SK-N-SH (cell line): ENCODE measurements around the gene SRF. TPM values are rescaled to one million over a fixed set of nuclear protein-coding genes. Genes with fewer than 3 reads are reported as not detected.

Source experiments
- CTCF ChIA-PET: fragments of 300-600, 350-600 bp; formaldehyde crosslinking; extraction: SDS; loops from one replicate; lab custom pipeline; 2021; lab: Yijun Ruan, JAX
- POLR2A ChIA-PET: fragments of 350-600 bp; sonication (Branson Sonifier 250); formaldehyde crosslinking; extraction: SDS; loops from one replicate; lab custom pipeline; 2020; ENCODE audit warnings: antibody characterized with exemption, inconsistent platforms; lab: Yijun Ruan, JAX
- DNase-seq: peaks from one replicate; pipeline ENCODE4 v3.0.0; 2012
- H2AFZ ChIP-seq: fragments of 200-600 bp; sonication (generic); 2 replicates; pipeline ENCODE4 v1.8.1; 2016; ENCODE audit warnings: antibody characterized with exemption, mild to moderate bottlenecking, low read depth
- H3F3A ChIP-seq: fragments of 200-600 bp; sonication (generic); replicated peaks from 2 replicates; pipeline ENCODE3; 2016; ENCODE audit warnings: antibody characterized with exemption, mild to moderate bottlenecking; ENCODE audit not compliant: insufficient read depth
- H3K27ac ChIP-seq, 2 experiments: fragments of 200-500 bp in 1 of 2; fragments of 200-600 bp in 1 of 2; sonication (Bioruptor generic) in 1 of 2; sonication (generic), shearing (Covaris generic) in 1 of 2; 2 replicates each; pipeline versions ENCODE4 v1.5.1 to v1.6.1; 2014 to 2016; ENCODE audit warnings: low read depth in 2 of 2, inconsistent platforms in 1 of 2, low read length in 1 of 2, mild to moderate bottlenecking in 1 of 2, mixed read lengths in 1 of 2
- H3K27me3 ChIP-seq: fragments of 200-600 bp; sonication (generic), shearing (Covaris generic); 2 replicates; pipeline ENCODE4 v1.6.1; 2016; ENCODE audit warnings: mixed run types; ENCODE audit not compliant: insufficient read depth
- H3K36me3 ChIP-seq, 2 experiments: fragments of 200-500 bp in 1 of 2; fragments of 200-600 bp in 1 of 2; sonication (Bioruptor generic) in 1 of 2; sonication (generic) in 1 of 2; replicated peaks in 1 of 2; 2 replicates each; pipeline versions ENCODE3 to v1.5.1; 2014 to 2016; ENCODE audit warnings: low read length in 1 of 2, mild to moderate bottlenecking in 1 of 2; ENCODE audit not compliant: insufficient read depth in 2 of 2, control insufficient read depth in 1 of 2
- H3K4me1 ChIP-seq, 2 experiments: fragments of 200-500 bp in 1 of 2; fragments of 200-600 bp in 1 of 2; sonication (Bioruptor generic) in 1 of 2; sonication (generic), shearing (Covaris generic) in 1 of 2; 2 replicates each; pipeline versions ENCODE4 v1.5.1 to v1.6.1; 2014 to 2016; ENCODE audit warnings: low read depth in 1 of 2, low read length in 1 of 2, mixed run types in 1 of 2; ENCODE audit not compliant: insufficient read depth in 2 of 2, control insufficient read depth in 1 of 2
- H3K4me2 ChIP-seq: fragments of 200-600 bp; sonication (generic), shearing (Covaris generic); 2 replicates; pipeline ENCODE4 v1.6.1; 2017; ENCODE audit warnings: mixed run types
- H3K4me3 ChIP-seq, 2 experiments: fragments of 200-500 bp in 1 of 2; fragments of 200-600 bp in 1 of 2; sonication (Bioruptor generic) in 1 of 2; sonication (generic), shearing (Covaris generic) in 1 of 2; 2 replicates each; pipeline versions ENCODE4 v1.5.1 to v1.8.1; 2014 to 2016; ENCODE audit warnings: low read depth in 2 of 2, inconsistent platforms in 1 of 2, low read length in 1 of 2, mild to moderate bottlenecking in 1 of 2, mixed read lengths in 1 of 2, moderate library complexity in 1 of 2
- H3K79me2 ChIP-seq: fragments of 200-600 bp; sonication (generic); 2 replicates; pipeline ENCODE4 v1.8.1; 2017; ENCODE audit warnings: mild to moderate bottlenecking; ENCODE audit not compliant: insufficient read depth
- H3K9ac ChIP-seq: fragments of 200-600 bp; sonication (generic); 2 replicates; pipeline ENCODE4 v1.6.1; 2017; ENCODE audit warnings: mixed run types
- H3K9me2 ChIP-seq: fragments of 200-600 bp; sonication (generic); 2 replicates; pipeline ENCODE4 v1.6.1; 2017; ENCODE audit warnings: mixed run types
- H3K9me3 ChIP-seq: fragments of 200-600 bp; sonication (generic); 2 replicates; pipeline ENCODE4 v1.6.1; 2017; ENCODE audit warnings: mixed run types, mild to moderate bottlenecking, moderate library complexity
- H4K20me1 ChIP-seq: fragments of 200-600 bp; sonication (generic); 2 replicates; pipeline ENCODE4 v1.6.1; 2017; ENCODE audit warnings: mild to moderate bottlenecking, mixed run types; ENCODE audit not compliant: insufficient read depth
- EP300 ChIP-seq, 2 experiments: IDR thresholded peaks; 2 replicates each; pipeline versions ENCODE4 v1.4.0 to v1.6.1; 2012; ENCODE audit warnings: borderline replicate concordance in 1 of 2, low read depth in 1 of 2, low read length in 1 of 2
- FOSL2 ChIP-seq: IDR thresholded peaks from 2 replicates; pipeline ENCODE4 v1.4.0; 2012; ENCODE audit warnings: low read depth, mild to moderate bottlenecking, moderate library complexity, borderline replicate concordance
- NRF1 ChIP-seq: IDR thresholded peaks from 2 replicates; pipeline ENCODE4 v1.6.1; 2012; ENCODE audit warnings: low read depth, mild to moderate bottlenecking, low read length
- SMC3 ChIP-seq: IDR thresholded peaks from 2 replicates; pipeline ENCODE4 v1.6.1; 2012; ENCODE audit warnings: low read depth, low read length, improper control_type of control experiment
- TAF1 ChIP-seq: IDR thresholded peaks from 2 replicates; pipeline ENCODE4 v1.6.1; 2012; ENCODE audit warnings: low read depth, mild to moderate bottlenecking, low read length, moderate library complexity, borderline replicate concordance
- WGBS: methylation state at CpG from one replicate; pipeline ENCODE4 v1.1.6; 2017; ENCODE audit warnings: low lambda C conversion rate; 5-methylcytosine and 5-hydroxymethylcytosine counted together
- polyA plus RNA-seq, 3 experiments: library from polyadenylated mRNA; depleted of rRNA; stranded (reverse); fragments of >200 nt; gene quantifications; 2 replicates each; pipeline ENCODE4 v1.2.3, GENCODE V29; 2012
- TF ChIP-seq, protein P1 (sequence below): IDR thresholded peaks from 2 replicates; pipeline ENCODE4 v1.6.1; 2012; ENCODE audit warnings: mild to moderate bottlenecking, low read depth, low read length, moderate library complexity
- TF ChIP-seq, protein P2 (sequence below): IDR thresholded peaks from 2 replicates; pipeline ENCODE4; 2012
- TF ChIP-seq, protein P3 (sequence below): fragments of 200-600 bp; sonication (generic); IDR thresholded peaks from 2 replicates; pipeline ENCODE4 v1.6.1; 2017; ENCODE audit warnings: antibody characterized with exemption, mild to moderate bottlenecking, moderate library complexity

The SRF gene
- polyA plus RNA-seq, 1 of the 3 experiments (the other 2 are of a cell fraction) = 31.7 TPM

DNA sequence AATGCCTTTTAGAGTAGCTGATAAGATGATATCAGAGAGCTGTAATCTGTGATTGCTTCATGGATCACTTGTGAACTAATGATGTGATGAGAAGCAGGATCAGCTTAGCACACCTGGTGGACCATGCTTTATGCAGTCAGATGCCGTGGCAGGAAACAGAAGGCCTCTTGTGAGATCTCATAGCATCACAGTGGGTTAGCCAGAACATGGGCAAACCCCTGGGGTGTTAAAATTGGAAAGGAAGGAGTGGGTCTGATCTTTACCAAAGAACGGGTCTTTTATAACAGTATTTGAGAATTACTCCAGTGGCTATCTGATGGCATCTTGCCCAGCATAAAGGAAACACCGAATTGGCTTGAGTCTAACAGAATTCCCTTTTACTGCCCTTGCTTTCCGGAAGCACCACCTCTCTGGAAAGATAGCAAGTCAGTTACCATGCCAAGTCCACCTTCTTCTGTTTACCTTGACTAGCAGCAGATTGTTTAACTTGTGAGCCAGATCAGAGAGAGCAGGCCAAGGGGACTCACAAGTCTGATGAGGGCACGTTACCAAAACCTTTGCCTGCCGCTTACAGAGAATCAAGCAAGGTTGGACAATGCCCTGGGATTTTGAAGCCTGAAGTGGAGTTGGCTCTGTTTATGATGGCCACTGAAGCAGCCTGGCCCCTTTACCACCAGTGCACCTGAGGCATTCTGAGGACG, 20.9 kb upstream of the SRF start:
- no peaks in the 10 kb centered on the region for H3K9me3 ChIP-seq
- DNase-seq = no peak
- H3K36me3 ChIP-seq = peaks cover 11 to 16% of the 10 kb centered on the region in 2 experiments
- peaks cover 6% of the 10 kb centered on the region for H3F3A ChIP-seq
- CTCF ChIA-PET = interaction anchor here (0.9 to 1.7 kb wide), 3 partner anchors 20 to 249 kb away, joined by 3 to 7 read pairs (median 4); no protein-coding TSS in a partner anchor
- no peak for TF ChIP-seq TAF1
- no peak for TF ChIP-seq EP300 (IDR thresholded peaks at IDR 0.05; ENCODE audit: borderline replicate concordance in 1 of 2, low read depth in 1 of 2, low read length in 1 of 2)
- TF ChIP-seq, protein P1, sequence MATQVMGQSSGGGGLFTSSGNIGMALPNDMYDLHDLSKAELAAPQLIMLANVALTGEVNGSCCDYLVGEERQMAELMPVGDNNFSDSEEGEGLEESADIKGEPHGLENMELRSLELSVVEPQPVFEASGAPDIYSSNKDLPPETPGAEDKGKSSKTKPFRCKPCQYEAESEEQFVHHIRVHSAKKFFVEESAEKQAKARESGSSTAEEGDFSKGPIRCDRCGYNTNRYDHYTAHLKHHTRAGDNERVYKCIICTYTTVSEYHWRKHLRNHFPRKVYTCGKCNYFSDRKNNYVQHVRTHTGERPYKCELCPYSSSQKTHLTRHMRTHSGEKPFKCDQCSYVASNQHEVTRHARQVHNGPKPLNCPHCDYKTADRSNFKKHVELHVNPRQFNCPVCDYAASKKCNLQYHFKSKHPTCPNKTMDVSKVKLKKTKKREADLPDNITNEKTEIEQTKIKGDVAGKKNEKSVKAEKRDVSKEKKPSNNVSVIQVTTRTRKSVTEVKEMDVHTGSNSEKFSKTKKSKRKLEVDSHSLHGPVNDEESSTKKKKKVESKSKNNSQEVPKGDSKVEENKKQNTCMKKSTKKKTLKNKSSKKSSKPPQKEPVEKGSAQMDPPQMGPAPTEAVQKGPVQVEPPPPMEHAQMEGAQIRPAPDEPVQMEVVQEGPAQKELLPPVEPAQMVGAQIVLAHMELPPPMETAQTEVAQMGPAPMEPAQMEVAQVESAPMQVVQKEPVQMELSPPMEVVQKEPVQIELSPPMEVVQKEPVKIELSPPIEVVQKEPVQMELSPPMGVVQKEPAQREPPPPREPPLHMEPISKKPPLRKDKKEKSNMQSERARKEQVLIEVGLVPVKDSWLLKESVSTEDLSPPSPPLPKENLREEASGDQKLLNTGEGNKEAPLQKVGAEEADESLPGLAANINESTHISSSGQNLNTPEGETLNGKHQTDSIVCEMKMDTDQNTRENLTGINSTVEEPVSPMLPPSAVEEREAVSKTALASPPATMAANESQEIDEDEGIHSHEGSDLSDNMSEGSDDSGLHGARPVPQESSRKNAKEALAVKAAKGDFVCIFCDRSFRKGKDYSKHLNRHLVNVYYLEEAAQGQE = no peak
- TF ChIP-seq NRF1 = no peak
- TF ChIP-seq, protein P2, sequence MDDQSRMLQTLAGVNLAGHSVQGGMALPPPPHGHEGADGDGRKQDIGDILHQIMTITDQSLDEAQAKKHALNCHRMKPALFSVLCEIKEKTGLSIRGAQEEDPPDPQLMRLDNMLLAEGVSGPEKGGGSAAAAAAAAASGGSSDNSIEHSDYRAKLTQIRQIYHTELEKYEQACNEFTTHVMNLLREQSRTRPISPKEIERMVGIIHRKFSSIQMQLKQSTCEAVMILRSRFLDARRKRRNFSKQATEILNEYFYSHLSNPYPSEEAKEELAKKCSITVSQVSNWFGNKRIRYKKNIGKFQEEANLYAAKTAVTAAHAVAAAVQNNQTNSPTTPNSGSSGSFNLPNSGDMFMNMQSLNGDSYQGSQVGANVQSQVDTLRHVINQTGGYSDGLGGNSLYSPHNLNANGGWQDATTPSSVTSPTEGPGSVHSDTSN = no peak
- TF ChIP-seq FOSL2 = no peak
- TF ChIP-seq SMC3 = no peak
- TF ChIP-seq, protein P3, sequence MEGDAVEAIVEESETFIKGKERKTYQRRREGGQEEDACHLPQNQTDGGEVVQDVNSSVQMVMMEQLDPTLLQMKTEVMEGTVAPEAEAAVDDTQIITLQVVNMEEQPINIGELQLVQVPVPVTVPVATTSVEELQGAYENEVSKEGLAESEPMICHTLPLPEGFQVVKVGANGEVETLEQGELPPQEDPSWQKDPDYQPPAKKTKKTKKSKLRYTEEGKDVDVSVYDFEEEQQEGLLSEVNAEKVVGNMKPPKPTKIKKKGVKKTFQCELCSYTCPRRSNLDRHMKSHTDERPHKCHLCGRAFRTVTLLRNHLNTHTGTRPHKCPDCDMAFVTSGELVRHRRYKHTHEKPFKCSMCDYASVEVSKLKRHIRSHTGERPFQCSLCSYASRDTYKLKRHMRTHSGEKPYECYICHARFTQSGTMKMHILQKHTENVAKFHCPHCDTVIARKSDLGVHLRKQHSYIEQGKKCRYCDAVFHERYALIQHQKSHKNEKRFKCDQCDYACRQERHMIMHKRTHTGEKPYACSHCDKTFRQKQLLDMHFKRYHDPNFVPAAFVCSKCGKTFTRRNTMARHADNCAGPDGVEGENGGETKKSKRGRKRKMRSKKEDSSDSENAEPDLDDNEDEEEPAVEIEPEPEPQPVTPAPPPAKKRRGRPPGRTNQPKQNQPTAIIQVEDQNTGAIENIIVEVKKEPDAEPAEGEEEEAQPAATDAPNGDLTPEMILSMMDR = no peak
- peak overlapping the region in 1 of 2 experiments; percentile 34; a peak in 1 of 4 replicates for H3K27ac ChIP-seq
- no peaks in the 10 kb centered on the region for H3K27me3 ChIP-seq
- H3K4me3 ChIP-seq = no peak overlapping the region
- no peaks in the 10 kb centered on the region for H3K79me2 ChIP-seq
- H2AFZ ChIP-seq = no peak overlapping the region
- POLR2A ChIA-PET = no interaction called here
- 75% methylated on average over 7 of the region's 7 CpGs for WGBS
- no peaks in the 10 kb centered on the region for H3K9me2 ChIP-seq
- no peak overlapping the region for H3K4me2 ChIP-seq
- no peaks in the 10 kb centered on the region for H3K4me1 ChIP-seq
- no peak overlapping the region for H3K9ac ChIP-seq
- no peaks in the 10 kb centered on the region for H4K20me1 ChIP-seq
